Gastroesophageal sphincter (tissue), 3 donors: Measurements from ENCODE around the gene MEX3A.

Experiments used
- POLR2A ChIP-seq, 2 donors: fragments of 450-650 bp; IDR thresholded peaks; one replicate each; pipeline ENCODE4 v1.6.1; 2017; ENCODE audit warnings: antibody characterized with exemption in 2 of 2, mild to moderate bottlenecking in 2 of 2, moderate library complexity in 1 of 2
- POLR2AphosphoS5 ChIP-seq: sonication (generic); formaldehyde crosslinking; IDR thresholded peaks from one replicate; pipeline ENCODE4 v1.6.1; 2017; ENCODE audit warnings: antibody characterized with exemption
- TF ChIP-seq, protein P1 (sequence below), 4 experiments: fragments of 200-600 bp in 2 of 4; fragments of 450-650 bp in 2 of 4; sonication (generic) in 1 of 4; IDR thresholded peaks; one replicate each; pipeline ENCODE4 v1.5.1; 2017 to 2019; ENCODE audit warnings: antibody characterized with exemption in 4 of 4, mild to moderate bottlenecking in 2 of 4, moderate library complexity in 2 of 4

DNA sequence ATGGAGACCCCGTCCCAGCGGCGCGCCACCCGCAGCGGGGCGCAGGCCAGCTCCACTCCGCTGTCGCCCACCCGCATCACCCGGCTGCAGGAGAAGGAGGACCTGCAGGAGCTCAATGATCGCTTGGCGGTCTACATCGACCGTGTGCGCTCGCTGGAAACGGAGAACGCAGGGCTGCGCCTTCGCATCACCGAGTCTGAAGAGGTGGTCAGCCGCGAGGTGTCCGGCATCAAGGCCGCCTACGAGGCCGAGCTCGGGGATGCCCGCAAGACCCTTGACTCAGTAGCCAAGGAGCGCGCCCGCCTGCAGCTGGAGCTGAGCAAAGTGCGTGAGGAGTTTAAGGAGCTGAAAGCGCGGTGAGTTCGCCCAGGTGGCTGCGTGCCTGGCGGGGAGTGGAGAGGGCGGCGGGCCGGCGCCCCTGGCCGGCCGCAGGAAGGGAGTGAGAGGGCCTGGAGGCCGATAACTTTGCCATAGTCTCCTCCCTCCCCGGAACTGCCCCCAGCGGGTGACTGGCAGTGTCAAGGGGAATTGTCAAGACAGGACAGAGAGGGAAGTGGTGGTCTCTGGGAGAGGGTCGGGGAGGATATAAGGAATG is 32.8 kb upstream of the MEX3A start:
- TF ChIP-seq, protein P1, sequence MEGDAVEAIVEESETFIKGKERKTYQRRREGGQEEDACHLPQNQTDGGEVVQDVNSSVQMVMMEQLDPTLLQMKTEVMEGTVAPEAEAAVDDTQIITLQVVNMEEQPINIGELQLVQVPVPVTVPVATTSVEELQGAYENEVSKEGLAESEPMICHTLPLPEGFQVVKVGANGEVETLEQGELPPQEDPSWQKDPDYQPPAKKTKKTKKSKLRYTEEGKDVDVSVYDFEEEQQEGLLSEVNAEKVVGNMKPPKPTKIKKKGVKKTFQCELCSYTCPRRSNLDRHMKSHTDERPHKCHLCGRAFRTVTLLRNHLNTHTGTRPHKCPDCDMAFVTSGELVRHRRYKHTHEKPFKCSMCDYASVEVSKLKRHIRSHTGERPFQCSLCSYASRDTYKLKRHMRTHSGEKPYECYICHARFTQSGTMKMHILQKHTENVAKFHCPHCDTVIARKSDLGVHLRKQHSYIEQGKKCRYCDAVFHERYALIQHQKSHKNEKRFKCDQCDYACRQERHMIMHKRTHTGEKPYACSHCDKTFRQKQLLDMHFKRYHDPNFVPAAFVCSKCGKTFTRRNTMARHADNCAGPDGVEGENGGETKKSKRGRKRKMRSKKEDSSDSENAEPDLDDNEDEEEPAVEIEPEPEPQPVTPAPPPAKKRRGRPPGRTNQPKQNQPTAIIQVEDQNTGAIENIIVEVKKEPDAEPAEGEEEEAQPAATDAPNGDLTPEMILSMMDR (IDR thresholded peaks at IDR 0.05): no peak
- TF ChIP-seq POLR2AphosphoS5: no peak
- no peak for TF ChIP-seq POLR2A (IDR thresholded peaks at IDR 0.05)
